RWPE1 (cell line): ENCODE measurements around the gene DDIT4.
A peak's percentile ranks its signal among the peaks of the same experiment; 100 is the strongest.
"Not testable (repeated sequence)": the region's sequence is repeated elsewhere in the genome, so short reads cannot be mapped to it uniquely, and the experiment has no call there.

Experiments used
- CTCF ChIA-PET: fragments of 350-600 bp; sonication (Branson Sonifier 250); formaldehyde crosslinking; extraction: SDS; loops from one replicate; lab custom pipeline; 2021; lab: Yijun Ruan, JAX
- POLR2A ChIA-PET: fragments of 400-600 bp; formaldehyde crosslinking; extraction: SDS; loops from one replicate; lab custom pipeline; 2020; ENCODE audit warnings: antibody characterized with exemption; ENCODE audit not compliant: low non-redundant PET; lab: Yijun Ruan, JAX
- DNase-seq: peaks from one replicate; pipeline ENCODE4 v3.0.0; 2012; ENCODE audit warnings: low spot score
- H3K27ac ChIP-seq: fragments of 450-650 bp; 2 replicates; pipeline ENCODE4 v1.5.1; 2017
- CTCF ChIP-seq: fragments of 450-650 bp; conservative IDR thresholded peaks from 2 replicates; pipeline ENCODE4 v1.5.1; 2017; ENCODE audit warnings: low read depth, mild to moderate bottlenecking

DDIT4 gene

GRCh38 chr10:72264536-72264935, 9.2 kb upstream of the DDIT4 start:
- no peak for DNase-seq
- no peak for TF ChIP-seq CTCF
- CTCF ChIA-PET = interaction anchor here (0.6 kb wide), 1 partner anchor 76 kb away, joined by 4 read pairs; no protein-coding TSS in a partner anchor
- H3K27ac ChIP-seq = peak overlapping the region; percentile 100
- POLR2A ChIA-PET = interaction anchor here (1.0 to 2.5 kb wide), 2 partner anchors 8 to 138 kb away, joined by 4 to 20 read pairs; partner anchors contain the start of gene DDIT4

GRCh38 chr10:72265508-72265907, 8.2 kb upstream of the DDIT4 start:
- H3K27ac ChIP-seq = peak overlapping the region; percentile 100
- no peak for TF ChIP-seq CTCF
- POLR2A ChIA-PET = interaction anchor here (0.5 to 2.5 kb wide), 2 partner anchors 7 to 12 kb away, joined by 9 to 20 read pairs; partner anchors contain the start of gene DDIT4
- no peak for DNase-seq
- CTCF ChIA-PET = interaction anchor here (0.6 kb wide), 2 partner anchors 35 to 541 kb away, joined by 3 read pairs; no protein-coding TSS in a partner anchor

- CTCF ChIA-PET = interaction anchor here (0.6 kb wide), 1 partner anchor 36 kb away, joined by 3 read pairs; no protein-coding TSS in a partner anchor
- POLR2A ChIA-PET = interaction anchor here (0.5 kb wide), 1 partner anchor 12 kb away, joined by 9 read pairs; no protein-coding TSS in a partner anchor
- no peak for TF ChIP-seq CTCF
- DNase-seq = no peak
- H3K27ac ChIP-seq = peak overlapping the region; percentile 100
Observed at GRCh38 chr10:72265990-72266865, 7.5 kb upstream of the DDIT4 start.

- POLR2A ChIA-PET = no interaction called here
- H3K27ac ChIP-seq = peak overlapping the region; percentile 100
- CTCF ChIA-PET = no interaction called here
- no peak for DNase-seq
- TF ChIP-seq CTCF = no peak
Observed at GRCh38 chr10:72267381-72267780, 6.3 kb upstream of the DDIT4 start.

GRCh38 chr10:72267819-72268399, 5.8 kb upstream of the DDIT4 start:
- no peak for DNase-seq
- no peak for TF ChIP-seq CTCF
- ChIA-PET CTCF (interaction anchor here (0.7 kb wide), 1 partner anchor 43 kb away, joined by 7 read pairs; no protein-coding TSS in a partner anchor), POLR2A (no interaction called here)
- H3K27ac ChIP-seq = peak overlapping the region; percentile 100

- peak overlapping the region; percentile 100 for H3K27ac ChIP-seq
- CTCF ChIA-PET = interaction anchor here (0.7 kb wide), 2 partner anchors 42 to 43 kb away, joined by 4 to 7 read pairs; no protein-coding TSS in a partner anchor
- POLR2A ChIA-PET, DNase-seq: not testable (repeated sequence)
Observed at GRCh38 chr10:72268475-72269200, 5.1 kb upstream of the DDIT4 start.
